GM12801 (cell line): Measurements from ENCODE around the gene AKR1C2.

Experiments used
- TF ChIP-seq, protein P1 (sequence below): IDR thresholded peaks from one replicate; pipeline ENCODE4 v1.5.1; 2011; ENCODE audit warnings: control low read depth; ENCODE audit not compliant: insufficient read length; ENCODE audit errors: extremely low read depth

The AKR1C2 gene

DNA sequence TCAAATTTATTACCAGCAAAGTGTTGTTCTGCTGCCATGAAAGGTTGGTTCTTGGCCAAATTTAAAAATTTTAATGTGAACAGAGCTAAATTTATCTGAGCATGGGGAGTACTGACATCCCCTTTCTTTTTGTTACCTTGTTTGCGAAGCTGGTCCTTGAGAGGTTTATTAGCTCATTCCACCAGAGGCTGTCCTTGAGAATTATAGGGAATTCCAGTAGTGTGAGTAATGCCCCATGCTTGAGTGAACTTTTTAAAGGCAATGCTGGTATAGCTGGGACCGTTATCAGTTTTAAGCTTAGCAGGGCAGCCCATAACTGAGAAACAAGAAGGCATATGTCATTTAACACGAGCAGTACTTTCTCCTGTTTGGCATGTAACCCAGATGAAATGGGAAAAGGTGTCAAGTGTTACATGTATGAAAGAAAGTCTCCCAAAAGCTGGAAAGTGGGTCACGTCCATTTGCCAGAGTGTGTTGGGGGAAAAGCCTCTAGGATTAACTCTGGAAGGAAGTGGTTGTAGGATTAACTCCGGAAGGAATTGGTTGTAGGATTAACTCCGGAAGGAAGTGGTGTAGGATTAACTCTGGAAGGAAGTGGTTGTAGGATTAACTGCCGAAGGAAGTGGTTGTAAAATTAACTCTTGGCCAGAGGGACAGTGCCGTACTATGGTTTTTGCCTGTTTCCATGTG is 37.3 kb upstream of the AKR1C2 start:
- TF ChIP-seq, protein P1, sequence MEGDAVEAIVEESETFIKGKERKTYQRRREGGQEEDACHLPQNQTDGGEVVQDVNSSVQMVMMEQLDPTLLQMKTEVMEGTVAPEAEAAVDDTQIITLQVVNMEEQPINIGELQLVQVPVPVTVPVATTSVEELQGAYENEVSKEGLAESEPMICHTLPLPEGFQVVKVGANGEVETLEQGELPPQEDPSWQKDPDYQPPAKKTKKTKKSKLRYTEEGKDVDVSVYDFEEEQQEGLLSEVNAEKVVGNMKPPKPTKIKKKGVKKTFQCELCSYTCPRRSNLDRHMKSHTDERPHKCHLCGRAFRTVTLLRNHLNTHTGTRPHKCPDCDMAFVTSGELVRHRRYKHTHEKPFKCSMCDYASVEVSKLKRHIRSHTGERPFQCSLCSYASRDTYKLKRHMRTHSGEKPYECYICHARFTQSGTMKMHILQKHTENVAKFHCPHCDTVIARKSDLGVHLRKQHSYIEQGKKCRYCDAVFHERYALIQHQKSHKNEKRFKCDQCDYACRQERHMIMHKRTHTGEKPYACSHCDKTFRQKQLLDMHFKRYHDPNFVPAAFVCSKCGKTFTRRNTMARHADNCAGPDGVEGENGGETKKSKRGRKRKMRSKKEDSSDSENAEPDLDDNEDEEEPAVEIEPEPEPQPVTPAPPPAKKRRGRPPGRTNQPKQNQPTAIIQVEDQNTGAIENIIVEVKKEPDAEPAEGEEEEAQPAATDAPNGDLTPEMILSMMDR, result no peak

- TF ChIP-seq, protein P1, result no peak
Observed at GRCh38 chr10:5040010-5040673, 36.5 kb upstream of the AKR1C2 start.

GRCh38 chr10:5038733-5039132 is 35.1 kb upstream of the AKR1C2 start:
- TF ChIP-seq, protein P1, result no peak

DNA sequence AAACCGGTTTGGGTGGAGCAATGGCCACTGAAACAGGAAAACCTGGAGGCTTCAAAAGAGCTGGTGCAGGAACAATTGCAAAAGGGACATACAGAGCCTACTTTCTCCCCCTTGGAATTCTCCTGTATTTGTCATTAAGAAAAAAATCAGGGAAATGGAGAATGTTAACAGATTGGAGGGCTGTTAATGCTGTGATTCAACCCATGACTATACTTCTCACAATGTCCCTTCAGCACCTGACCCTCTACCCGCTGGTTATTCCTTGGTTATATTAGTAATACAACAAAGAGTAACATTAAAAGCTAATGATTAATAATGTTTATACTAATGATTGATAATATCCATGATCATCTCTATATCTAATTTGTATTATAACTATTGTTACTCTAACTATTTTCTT is 34.4 kb upstream of the AKR1C2 start:
- TF ChIP-seq, protein P1, result no peak

DNA sequence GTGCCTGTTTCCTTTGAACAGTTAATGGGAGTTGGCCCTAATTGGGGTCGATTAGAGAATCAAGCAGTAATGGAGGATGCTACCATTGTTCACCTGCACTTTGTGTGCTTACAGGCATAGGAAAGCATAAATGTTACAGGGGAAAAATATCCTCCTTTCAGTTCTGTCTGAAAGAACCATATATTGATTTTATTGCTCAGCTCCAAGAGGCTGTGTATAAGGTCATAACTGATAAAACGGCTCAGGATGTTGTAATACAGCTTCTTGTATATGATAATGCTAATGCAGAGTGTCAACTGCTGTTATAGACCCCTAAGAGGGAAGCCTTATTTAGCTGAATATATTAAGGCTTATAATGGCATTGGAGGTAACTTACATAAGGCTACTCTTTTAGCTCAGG is 32.9 kb upstream of the AKR1C2 start:
- TF ChIP-seq, protein P1, result no peak

- TF ChIP-seq, protein P1, result no peak
Observed at GRCh38 chr10:5035356-5035755, 31.7 kb upstream of the AKR1C2 start.

GRCh38 chr10:5034588-5034987 is 30.9 kb upstream of the AKR1C2 start:
- TF ChIP-seq, protein P1, result no peak
